Effector memory CD4-positive, alpha-beta T cell (primary cell): ENCODE measurements around the gene AQP6.

ENCODE experiments used
- DNase-seq, 3 donors: peaks; one replicate each; pipeline ENCODE4 v3.0.0-alpha.2; 2020
- H3K27ac ChIP-seq: 2 replicates; pipeline ENCODE4 v1.7.0; 2013; ENCODE audit warnings: mild to moderate bottlenecking, low read length, moderate library complexity; ENCODE audit not compliant: insufficient read depth, poor library complexity, severe bottlenecking
- H3K27me3 ChIP-seq: replicated peaks from 2 replicates; pipeline ENCODE4 v1.7.0; 2013; ENCODE audit warnings: mild to moderate bottlenecking, low read length; ENCODE audit not compliant: insufficient read depth, control insufficient read depth, poor library complexity, severe bottlenecking
- H3K36me3 ChIP-seq: 2 replicates; pipeline ENCODE4 v1.7.0; 2013; ENCODE audit warnings: mild to moderate bottlenecking, low read length, moderate library complexity; ENCODE audit not compliant: control insufficient read depth, insufficient read depth
- H3K4me1 ChIP-seq: 2 replicates; pipeline ENCODE4 v1.7.0; 2013; ENCODE audit warnings: low read length, mild to moderate bottlenecking; ENCODE audit not compliant: control insufficient read depth, insufficient read depth, poor library complexity, severe bottlenecking
- H3K4me3 ChIP-seq: 2 replicates; pipeline ENCODE4 v1.7.0; 2013; ENCODE audit warnings: low read length, low read depth, mild to moderate bottlenecking; ENCODE audit not compliant: insufficient read depth, poor library complexity, severe bottlenecking
- H3K9me3 ChIP-seq: 2 replicates; pipeline ENCODE4 v1.7.0; 2013; ENCODE audit warnings: mild to moderate bottlenecking, low read length, moderate library complexity; ENCODE audit not compliant: control insufficient read depth

AQP6 gene

GRCh38 chr12:49971141-49971540 is 1.6 kb upstream of the AQP6 start:
- DNase-seq: no peak

DNA sequence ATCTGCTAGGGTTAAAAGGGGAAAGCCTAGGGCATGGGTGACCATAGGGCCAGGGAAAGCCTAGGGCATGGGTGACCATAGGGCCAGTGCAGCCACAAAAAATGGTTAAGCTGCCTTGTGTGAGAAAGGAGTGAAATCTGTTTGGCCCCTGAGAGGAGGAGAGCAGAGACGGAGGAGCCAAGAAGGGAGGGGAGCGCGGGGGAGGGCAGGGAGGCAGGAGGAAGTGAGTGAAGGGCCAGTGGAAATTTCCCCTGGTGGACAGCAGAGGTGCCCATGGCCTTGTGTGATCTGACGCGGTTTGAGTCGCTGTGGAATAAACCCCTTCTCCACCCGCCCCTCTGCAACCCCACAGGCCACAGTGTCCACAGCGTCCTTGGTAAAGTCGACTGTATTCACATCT is 618 bp upstream of the AQP6 start:
- Histone ChIP-seq H3K4me3 (no peak overlapping the region), H3K27me3 (peaks cover 7% of the 10 kb centered on the region), H3K4me1 (peaks cover 6% of the 10 kb centered on the region), H3K36me3 (no peaks in the 10 kb centered on the region), H3K27ac (no peak overlapping the region), H3K9me3 (no peaks in the 10 kb centered on the region)
- DNase-seq: no peak

More at GRCh38 chr12:49971141-49971540, 1.6 kb upstream of the AQP6 start:
- H3K36me3 ChIP-seq: no peaks in the 10 kb centered on the region
- peaks cover 8% of the 10 kb centered on the region for H3K4me1 ChIP-seq
- H3K27me3 ChIP-seq: peaks cover 8% of the 10 kb centered on the region
- no peak overlapping the region for H3K27ac ChIP-seq
- no peak overlapping the region for H3K4me3 ChIP-seq
- no peaks in the 10 kb centered on the region for H3K9me3 ChIP-seq

GRCh38 chr12:49973361-49973830 is 649 bp downstream of the AQP6 start:
- Histone ChIP-seq H3K36me3 (no peaks in the 10 kb centered on the region), H3K27ac (no peak overlapping the region), H3K4me3 (no peak overlapping the region), H3K9me3 (no peaks in the 10 kb centered on the region), H3K4me1 (no peaks in the 10 kb centered on the region), H3K27me3 (no peaks in the 10 kb centered on the region)
- no peak for DNase-seq

DNA sequence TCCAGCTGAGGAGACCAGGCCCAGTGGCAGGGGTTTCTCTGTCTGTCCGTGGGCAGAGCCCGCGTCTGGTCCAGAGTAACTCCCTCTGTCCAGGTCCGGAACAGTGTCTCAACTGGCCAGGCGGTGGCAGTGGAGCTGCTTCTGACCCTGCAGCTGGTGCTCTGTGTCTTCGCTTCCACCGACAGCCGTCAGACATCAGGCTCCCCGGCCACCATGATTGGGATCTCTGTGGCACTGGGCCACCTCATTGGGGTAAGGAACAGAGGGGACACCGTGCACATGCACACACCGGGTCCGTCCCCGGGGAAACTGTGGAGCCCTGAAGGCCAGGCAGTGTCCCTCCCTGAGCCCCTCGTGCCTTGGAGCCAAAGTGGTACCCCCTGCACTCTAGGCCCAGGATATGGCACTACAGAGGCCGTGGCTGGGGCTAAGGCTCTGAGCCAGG is 1.5 kb downstream of the AQP6 start:
- no peak for DNase-seq
- H3K4me1 ChIP-seq: no peaks in the 10 kb centered on the region
- H3K9me3 ChIP-seq: no peaks in the 10 kb centered on the region
- H3K27ac ChIP-seq: no peak overlapping the region
- H3K27me3 ChIP-seq: no peaks in the 10 kb centered on the region
- no peak overlapping the region for H3K4me3 ChIP-seq
- no peaks in the 10 kb centered on the region for H3K36me3 ChIP-seq

- Histone ChIP-seq H3K9me3 (no peaks in the 10 kb centered on the region), H3K27me3 (no peaks in the 10 kb centered on the region), H3K36me3 (no peaks in the 10 kb centered on the region), H3K4me3 (no peak overlapping the region), H3K27ac (no peak overlapping the region), H3K4me1 (no peaks in the 10 kb centered on the region)
- no peak for DNase-seq
These were observed 2.0 kb downstream of the AQP6 start for GRCh38 chr12:49974677-49975317.

- Histone ChIP-seq H3K4me1 (no peaks in the 10 kb centered on the region), H3K4me3 (no peak overlapping the region), H3K9me3 (no peaks in the 10 kb centered on the region), H3K27ac (no peak overlapping the region), H3K36me3 (no peaks in the 10 kb centered on the region), H3K27me3 (no peaks in the 10 kb centered on the region)
- DNase-seq: no peak
These were observed 2.6 kb downstream of the AQP6 start for GRCh38 chr12:49975318-49975761.

- Histone ChIP-seq H3K4me3 (no peak overlapping the region), H3K27ac (no peak overlapping the region), H3K27me3 (no peaks in the 10 kb centered on the region), H3K36me3 (no peaks in the 10 kb centered on the region), H3K4me1 (no peaks in the 10 kb centered on the region), H3K9me3 (no peaks in the 10 kb centered on the region)
- DNase-seq: no peak
These were observed 3.8 kb downstream of the AQP6 start for GRCh38 chr12:49976557-49976956.

GRCh38 chr12:49978125-49978524 is 5.4 kb downstream of the AQP6 start:
- H3K9me3 ChIP-seq: no peaks in the 10 kb centered on the region
- no peak overlapping the region for H3K27ac ChIP-seq
- no peak overlapping the region for H3K4me3 ChIP-seq
- DNase-seq: no peak
- H3K4me1 ChIP-seq: no peaks in the 10 kb centered on the region
- no peaks in the 10 kb centered on the region for H3K36me3 ChIP-seq
- H3K27me3 ChIP-seq: no peaks in the 10 kb centered on the region

GRCh38 chr12:49979016-49979586 is 6.4 kb downstream of the AQP6 start:
- Histone ChIP-seq H3K4me1 (no peaks in the 10 kb centered on the region), H3K4me3 (no peak overlapping the region), H3K27ac (no peak overlapping the region), H3K27me3 (no peaks in the 10 kb centered on the region), H3K36me3 (no peaks in the 10 kb centered on the region), H3K9me3 (no peaks in the 10 kb centered on the region)
- DNase-seq: no peak

- Histone ChIP-seq H3K9me3 (no peaks in the 10 kb centered on the region), H3K27ac (no peak overlapping the region), H3K27me3 (no peaks in the 10 kb centered on the region), H3K4me3 (no peak overlapping the region), H3K4me1 (no peaks in the 10 kb centered on the region), H3K36me3 (no peaks in the 10 kb centered on the region)
- DNase-seq: no peak
These were observed 7.0 kb downstream of the AQP6 start for GRCh38 chr12:49979791-49980190.
